Measurements from ENCODE around the gene TMEM26. TPM values are rescaled to one million over a fixed set of nuclear protein-coding genes. Genes with fewer than 3 reads are reported as not detected.

The TMEM26 gene
- total and polyA plus RNA-seq, 2 experiments from 2014 or later = 1.0 to 1.9 TPM

DNA sequence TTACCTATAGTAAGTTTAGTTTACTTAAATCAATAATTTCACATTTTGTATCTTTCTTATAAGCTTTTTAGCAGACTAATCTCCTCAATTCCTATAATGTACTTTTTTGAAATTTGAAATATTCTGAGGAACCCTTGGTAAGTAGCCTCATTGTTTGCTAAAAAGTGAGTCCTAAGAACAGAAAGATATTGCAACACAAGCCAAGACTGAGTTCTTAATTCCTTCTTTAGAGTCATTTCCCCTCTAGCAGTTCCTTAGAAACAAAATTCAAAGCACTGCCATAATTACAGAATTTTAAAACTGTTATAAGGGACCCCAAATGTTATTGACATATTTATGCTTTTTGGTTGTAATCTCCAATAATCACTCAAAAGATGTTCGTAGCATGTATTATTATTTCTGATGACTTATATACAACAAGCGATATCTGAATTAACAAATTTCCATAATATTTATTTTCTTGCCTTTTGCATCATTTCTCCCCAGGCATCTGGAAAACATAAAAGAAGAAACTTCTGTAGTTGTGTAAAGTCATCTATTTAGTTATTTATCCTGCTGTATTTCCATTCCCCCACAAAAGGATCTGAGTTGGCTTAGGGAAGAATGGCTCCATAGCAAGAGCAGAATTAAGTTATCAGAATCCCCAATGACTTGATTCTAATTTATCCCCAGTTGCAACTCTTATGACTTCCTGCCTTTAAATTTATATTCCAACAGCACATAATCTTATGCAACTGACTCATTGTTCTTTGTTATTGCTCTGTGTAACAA lies 67.8 kb downstream of the TMEM26 start:
- no peaks in the 10 kb centered on the region for H3K4me1 Mint-ChIP-seq
- no peaks in the 10 kb centered on the region for H3K79me2 ChIP-seq (replicated peaks; ENCODE audit: insufficient read depth)
- TF ChIP-seq, protein P1, sequence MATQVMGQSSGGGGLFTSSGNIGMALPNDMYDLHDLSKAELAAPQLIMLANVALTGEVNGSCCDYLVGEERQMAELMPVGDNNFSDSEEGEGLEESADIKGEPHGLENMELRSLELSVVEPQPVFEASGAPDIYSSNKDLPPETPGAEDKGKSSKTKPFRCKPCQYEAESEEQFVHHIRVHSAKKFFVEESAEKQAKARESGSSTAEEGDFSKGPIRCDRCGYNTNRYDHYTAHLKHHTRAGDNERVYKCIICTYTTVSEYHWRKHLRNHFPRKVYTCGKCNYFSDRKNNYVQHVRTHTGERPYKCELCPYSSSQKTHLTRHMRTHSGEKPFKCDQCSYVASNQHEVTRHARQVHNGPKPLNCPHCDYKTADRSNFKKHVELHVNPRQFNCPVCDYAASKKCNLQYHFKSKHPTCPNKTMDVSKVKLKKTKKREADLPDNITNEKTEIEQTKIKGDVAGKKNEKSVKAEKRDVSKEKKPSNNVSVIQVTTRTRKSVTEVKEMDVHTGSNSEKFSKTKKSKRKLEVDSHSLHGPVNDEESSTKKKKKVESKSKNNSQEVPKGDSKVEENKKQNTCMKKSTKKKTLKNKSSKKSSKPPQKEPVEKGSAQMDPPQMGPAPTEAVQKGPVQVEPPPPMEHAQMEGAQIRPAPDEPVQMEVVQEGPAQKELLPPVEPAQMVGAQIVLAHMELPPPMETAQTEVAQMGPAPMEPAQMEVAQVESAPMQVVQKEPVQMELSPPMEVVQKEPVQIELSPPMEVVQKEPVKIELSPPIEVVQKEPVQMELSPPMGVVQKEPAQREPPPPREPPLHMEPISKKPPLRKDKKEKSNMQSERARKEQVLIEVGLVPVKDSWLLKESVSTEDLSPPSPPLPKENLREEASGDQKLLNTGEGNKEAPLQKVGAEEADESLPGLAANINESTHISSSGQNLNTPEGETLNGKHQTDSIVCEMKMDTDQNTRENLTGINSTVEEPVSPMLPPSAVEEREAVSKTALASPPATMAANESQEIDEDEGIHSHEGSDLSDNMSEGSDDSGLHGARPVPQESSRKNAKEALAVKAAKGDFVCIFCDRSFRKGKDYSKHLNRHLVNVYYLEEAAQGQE (IDR thresholded peaks at IDR 0.05; ENCODE audit: unreplicated experiment) = no peak
- TF ChIP-seq EZH2 (IDR thresholded peaks at IDR 0.05; ENCODE audit: low read depth, unreplicated experiment) = no peak
- TF ChIP-seq NANOG (IDR thresholded peaks at IDR 0.05; ENCODE audit: borderline replicate concordance) = no peak
- no peak for TF ChIP-seq ZNF331 (CRISPR knock-in tag; IDR thresholded peaks at IDR 0.05; ENCODE audit: low read depth)
- no peak for TF ChIP-seq POLR2AphosphoS5 (IDR thresholded peaks at IDR 0.05; ENCODE audit: low read depth)
- TF ChIP-seq ZNF114 (CRISPR knock-in tag; IDR thresholded peaks at IDR 0.05) = no peak
- TF ChIP-seq, protein P2, sequence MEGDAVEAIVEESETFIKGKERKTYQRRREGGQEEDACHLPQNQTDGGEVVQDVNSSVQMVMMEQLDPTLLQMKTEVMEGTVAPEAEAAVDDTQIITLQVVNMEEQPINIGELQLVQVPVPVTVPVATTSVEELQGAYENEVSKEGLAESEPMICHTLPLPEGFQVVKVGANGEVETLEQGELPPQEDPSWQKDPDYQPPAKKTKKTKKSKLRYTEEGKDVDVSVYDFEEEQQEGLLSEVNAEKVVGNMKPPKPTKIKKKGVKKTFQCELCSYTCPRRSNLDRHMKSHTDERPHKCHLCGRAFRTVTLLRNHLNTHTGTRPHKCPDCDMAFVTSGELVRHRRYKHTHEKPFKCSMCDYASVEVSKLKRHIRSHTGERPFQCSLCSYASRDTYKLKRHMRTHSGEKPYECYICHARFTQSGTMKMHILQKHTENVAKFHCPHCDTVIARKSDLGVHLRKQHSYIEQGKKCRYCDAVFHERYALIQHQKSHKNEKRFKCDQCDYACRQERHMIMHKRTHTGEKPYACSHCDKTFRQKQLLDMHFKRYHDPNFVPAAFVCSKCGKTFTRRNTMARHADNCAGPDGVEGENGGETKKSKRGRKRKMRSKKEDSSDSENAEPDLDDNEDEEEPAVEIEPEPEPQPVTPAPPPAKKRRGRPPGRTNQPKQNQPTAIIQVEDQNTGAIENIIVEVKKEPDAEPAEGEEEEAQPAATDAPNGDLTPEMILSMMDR (conservative IDR thresholded peaks at IDR 0.05; ENCODE audit: low read depth in 2 of 2) = no peak
- no peak for TF ChIP-seq STAT1 (IDR thresholded peaks at IDR 0.05; ENCODE audit: unreplicated experiment)
- TF ChIP-seq, protein P3, sequence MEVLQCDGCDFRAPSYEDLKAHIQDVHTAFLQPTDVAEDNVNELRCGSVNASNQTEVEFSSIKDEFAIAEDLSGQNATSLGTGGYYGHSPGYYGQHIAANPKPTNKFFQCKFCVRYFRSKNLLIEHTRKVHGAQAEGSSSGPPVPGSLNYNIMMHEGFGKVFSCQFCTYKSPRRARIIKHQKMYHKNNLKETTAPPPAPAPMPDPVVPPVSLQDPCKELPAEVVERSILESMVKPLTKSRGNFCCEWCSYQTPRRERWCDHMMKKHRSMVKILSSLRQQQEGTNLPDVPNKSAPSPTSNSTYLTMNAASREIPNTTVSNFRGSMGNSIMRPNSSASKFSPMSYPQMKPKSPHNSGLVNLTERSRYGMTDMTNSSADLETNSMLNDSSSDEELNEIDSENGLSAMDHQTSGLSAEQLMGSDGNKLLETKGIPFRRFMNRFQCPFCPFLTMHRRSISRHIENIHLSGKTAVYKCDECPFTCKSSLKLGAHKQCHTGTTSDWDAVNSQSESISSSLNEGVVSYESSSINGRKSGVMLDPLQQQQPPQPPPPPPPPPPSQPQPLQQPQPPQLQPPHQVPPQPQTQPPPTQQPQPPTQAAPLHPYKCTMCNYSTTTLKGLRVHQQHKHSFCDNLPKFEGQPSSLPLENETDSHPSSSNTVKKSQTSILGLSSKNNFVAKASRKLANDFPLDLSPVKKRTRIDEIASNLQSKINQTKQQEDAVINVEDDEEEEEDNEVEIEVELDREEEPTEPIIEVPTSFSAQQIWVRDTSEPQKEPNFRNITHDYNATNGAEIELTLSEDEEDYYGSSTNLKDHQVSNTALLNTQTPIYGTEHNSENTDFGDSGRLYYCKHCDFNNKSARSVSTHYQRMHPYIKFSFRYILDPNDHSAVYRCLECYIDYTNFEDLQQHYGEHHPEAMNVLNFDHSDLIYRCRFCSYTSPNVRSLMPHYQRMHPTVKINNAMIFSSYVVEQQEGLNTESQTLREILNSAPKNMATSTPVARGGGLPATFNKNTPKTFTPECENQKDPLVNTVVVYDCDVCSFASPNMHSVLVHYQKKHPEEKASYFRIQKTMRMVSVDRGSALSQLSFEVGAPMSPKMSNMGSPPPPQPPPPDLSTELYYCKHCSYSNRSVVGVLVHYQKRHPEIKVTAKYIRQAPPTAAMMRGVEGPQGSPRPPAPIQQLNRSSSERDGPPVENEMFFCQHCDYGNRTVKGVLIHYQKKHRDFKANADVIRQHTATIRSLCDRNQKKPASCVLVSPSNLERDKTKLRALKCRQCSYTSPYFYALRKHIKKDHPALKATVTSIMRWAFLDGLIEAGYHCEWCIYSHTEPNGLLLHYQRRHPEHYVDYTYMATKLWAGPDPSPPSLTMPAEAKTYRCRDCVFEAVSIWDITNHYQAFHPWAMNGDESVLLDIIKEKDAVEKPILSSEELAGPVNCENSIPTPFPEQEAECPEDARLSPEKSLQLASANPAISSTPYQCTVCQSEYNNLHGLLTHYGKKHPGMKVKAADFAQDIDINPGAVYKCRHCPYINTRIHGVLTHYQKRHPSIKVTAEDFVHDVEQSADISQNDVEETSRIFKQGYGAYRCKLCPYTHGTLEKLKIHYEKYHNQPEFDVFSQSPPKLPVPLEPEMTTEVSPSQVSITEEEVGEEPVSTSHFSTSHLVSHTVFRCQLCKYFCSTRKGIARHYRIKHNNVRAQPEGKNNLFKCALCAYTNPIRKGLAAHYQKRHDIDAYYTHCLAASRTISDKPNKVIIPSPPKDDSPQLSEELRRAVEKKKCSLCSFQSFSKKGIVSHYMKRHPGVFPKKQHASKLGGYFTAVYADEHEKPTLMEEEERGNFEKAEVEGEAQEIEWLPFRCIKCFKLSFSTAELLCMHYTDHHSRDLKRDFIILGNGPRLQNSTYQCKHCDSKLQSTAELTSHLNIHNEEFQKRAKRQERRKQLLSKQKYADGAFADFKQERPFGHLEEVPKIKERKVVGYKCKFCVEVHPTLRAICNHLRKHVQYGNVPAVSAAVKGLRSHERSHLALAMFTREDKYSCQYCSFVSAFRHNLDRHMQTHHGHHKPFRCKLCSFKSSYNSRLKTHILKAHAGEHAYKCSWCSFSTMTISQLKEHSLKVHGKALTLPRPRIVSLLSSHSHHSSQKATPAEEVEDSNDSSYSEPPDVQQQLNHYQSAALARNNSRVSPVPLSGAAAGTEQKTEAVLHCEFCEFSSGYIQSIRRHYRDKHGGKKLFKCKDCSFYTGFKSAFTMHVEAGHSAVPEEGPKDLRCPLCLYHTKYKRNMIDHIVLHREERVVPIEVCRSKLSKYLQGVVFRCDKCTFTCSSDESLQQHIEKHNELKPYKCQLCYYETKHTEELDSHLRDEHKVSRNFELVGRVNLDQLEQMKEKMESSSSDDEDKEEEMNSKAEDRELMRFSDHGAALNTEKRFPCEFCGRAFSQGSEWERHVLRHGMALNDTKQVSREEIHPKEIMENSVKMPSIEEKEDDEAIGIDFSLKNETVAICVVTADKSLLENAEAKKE (CRISPR knock-in tag; IDR thresholded peaks at IDR 0.05) = no peak
- TF ChIP-seq JUNB (IDR thresholded peaks at IDR 0.05; ENCODE audit: unreplicated experiment) = no peak
- no peak for TF ChIP-seq EZH2phosphoT487 (IDR thresholded peaks at IDR 0.05; ENCODE audit: unreplicated experiment)
- TF ChIP-seq, protein P4, sequence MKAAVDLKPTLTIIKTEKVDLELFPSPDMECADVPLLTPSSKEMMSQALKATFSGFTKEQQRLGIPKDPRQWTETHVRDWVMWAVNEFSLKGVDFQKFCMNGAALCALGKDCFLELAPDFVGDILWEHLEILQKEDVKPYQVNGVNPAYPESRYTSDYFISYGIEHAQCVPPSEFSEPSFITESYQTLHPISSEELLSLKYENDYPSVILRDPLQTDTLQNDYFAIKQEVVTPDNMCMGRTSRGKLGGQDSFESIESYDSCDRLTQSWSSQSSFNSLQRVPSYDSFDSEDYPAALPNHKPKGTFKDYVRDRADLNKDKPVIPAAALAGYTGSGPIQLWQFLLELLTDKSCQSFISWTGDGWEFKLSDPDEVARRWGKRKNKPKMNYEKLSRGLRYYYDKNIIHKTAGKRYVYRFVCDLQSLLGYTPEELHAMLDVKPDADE (IDR thresholded peaks at IDR 0.05) = no peak
- TF ChIP-seq CREB1 (CRISPR knock-in tag; IDR thresholded peaks at IDR 0.05; ENCODE audit: low read depth) = no peak
- no peak overlapping the region for H2AFZ ChIP-seq
- H3K4me2 ChIP-seq = no peak overlapping the region
- no peaks in the 10 kb centered on the region for H4K20me1 ChIP-seq (replicated peaks; ENCODE audit: insufficient read depth)
- H3K27ac ChIP-seq (ENCODE audit: low read depth) = no peak overlapping the region
- H3K36me3 Mint-ChIP-seq (ENCODE audit: low read depth) = peaks cover 9% of the 10 kb centered on the region; the same call in 2 of the 3 replicates
- H3K27ac Mint-ChIP-seq = no peak overlapping the region
- H3K27me3 ChIP-seq (ENCODE audit: insufficient read depth) = no peaks in the 10 kb centered on the region
- DNase-seq (ENCODE audit: low spot score) (no peak), ATAC-seq (no peak)
- H3K4me3 ChIP-seq = no peak overlapping the region
- H3K36me3 ChIP-seq (ENCODE audit: insufficient read depth) = no peaks in the 10 kb centered on the region
- H3F3A ChIP-seq (replicated peaks; ENCODE audit: low read depth) = no peaks in the 10 kb centered on the region
- no peaks in the 10 kb centered on the region for H3K4me1 ChIP-seq (ENCODE audit: insufficient read depth)
- H3K9me3 Mint-ChIP-seq = peaks cover 13% of the 10 kb centered on the region
- H3K27me3 Mint-ChIP-seq (ENCODE audit: insufficient read depth, low read depth, poor library complexity) = no peaks in the 10 kb centered on the region
- H3K9me2 ChIP-seq (ENCODE audit: insufficient read depth) = peaks cover 10% of the 10 kb centered on the region; the same call in 1 of the 2 replicates
- H3K4me3 Mint-ChIP-seq = no peak overlapping the region

Data from GM23338 (cell line).